ENCODE data around the gene REV3L.
A peak's percentile ranks its signal among the peaks of the same experiment; 100 is the strongest.
"Not testable (repeated sequence)": the region's sequence is repeated elsewhere in the genome, so short reads cannot be mapped to it uniquely, and the experiment has no call there.

REV3L gene

DNA sequence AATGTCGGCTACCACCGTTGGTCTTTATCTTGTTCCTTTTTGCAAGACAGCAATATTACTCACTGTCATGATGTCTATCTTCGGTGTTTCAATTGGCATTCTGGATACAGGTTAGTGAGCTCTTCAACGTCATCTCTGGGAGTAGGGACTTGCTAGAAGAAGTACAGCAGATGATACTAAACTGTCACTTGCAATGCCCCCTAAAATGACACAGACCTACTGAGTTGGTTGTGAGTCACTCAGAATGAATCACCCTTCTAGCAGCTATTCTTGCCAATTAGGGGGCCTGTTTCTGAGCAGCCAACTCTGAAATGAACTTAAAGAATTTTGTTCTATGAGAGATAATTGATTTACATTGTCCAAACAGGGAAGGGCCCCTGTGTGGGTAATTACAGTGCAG lies 219.2 kb downstream of the REV3L start:
- DNase-seq (ENCODE audit: low read depth in 2 of 2) = no peak

DNA sequence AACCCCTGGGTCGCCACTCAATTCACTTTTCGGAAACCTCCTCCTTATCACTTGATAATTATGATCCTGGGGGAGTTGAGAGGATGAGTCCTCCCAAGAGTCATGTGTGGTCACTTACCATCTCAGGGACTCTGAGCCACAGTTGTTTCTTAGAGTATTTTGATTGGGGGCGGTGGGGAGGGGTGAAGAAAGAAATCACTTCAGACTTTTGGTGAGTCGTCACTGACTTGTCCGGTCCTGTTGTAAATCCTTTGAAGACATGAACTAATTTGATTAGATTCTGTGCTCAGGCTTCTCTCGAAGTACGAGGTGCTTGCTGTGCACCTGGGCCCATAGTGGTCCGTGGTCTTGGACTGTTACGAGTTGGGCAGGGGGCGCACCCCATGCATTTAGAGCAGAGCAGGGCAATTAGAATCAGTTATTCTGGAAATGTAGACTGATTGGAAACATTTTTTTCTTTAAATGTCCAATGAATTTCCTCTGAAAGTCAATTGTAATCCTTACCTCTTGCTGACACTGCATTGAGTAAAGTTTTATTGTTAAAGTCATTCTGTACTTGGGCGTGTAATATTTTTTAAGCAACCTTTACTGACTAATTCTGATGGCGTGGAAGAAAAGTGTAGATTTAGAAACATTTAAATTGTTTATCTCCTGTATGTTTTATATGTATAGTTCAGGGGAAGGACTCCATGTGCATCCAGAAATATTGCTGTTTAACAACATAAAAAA lies 222.3 kb downstream of the REV3L start:
- DNase-seq (ENCODE audit: low read depth in 2 of 2) = no peak

DNA sequence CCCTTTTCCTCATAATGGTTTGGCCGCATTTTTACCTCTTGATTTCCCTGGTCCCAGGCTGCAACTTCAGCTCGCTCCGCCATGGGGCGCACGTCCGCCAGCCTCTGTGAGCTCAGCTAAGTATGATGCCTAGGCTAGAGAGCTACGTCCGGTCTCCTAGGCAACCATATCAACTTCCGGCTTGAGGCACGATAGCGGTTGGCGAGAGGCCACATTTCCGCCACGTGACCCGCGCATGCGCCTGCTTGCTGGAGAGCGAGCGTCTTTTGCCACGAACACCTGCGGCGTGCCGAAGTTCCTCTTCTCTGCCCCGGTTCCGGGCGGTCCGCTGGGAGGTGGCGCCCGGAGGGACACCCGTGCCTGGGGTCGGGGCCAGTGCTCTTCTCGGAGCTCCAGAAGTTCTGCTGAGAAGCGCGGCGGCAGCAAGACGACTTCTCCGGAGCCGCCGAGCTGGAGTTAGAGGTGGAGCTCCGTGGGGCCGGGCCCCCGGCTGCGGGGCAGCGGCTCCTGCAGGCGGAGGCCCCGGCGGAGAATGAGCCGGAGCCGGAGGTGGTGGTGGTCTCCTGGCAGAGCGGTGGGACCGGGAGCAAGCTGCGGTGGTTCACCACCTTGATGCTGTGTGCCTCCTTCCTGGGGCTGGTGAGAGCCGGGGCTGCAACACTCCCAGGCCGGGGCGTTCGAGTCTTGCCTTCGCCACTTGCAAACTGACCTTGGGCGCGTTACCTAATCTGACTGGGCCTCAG lies 223.8 kb downstream of the REV3L start:
- DNase-seq (ENCODE audit: low read depth in 2 of 2) = peak; percentile 97 to 99

DNA sequence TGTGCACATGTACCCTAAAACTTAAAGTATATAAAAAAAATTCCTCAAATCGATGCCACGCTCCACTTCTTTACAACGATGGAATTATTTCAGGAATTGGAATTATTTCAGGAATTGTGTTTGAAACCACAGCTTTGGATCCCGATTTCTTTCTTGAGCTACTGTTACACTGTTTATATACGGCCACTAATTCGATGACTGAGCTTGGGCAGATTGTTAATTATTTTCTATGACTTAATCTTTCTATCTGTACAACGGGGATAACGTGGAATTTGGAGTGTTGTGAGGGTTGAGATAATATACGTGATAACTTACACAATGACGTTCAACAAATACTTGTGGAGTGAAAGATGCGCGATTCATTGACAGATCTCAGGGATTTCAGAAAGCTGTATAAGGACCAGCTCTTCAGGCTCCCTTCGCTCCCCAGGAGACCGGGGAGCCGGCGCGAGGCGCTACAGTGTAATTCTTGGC lies 224.4 kb downstream of the REV3L start:
- no peak for DNase-seq (ENCODE audit: low read depth in 2 of 2)

DNA sequence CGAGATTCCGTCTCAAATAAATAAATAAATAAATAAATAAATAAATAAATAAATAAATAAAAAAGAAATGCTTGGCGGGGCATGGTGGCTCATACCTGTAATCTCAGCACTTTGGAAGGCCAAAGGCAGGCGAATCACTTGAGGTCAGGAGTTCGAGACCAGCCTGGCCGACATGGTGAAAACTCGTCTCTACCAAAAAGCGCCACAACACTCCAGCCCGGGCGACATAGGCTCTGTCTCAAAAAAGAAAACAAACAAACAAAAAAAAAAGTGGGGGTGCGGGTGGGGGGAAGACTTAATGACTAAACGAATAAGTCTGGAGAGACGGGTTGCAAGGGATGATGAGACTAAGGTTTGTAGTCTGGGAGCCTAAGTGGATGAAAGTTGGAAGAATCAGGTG lies 225.0 kb downstream of the REV3L start:
- no peak for DNase-seq (ENCODE audit: low read depth in 2 of 2)

DNA sequence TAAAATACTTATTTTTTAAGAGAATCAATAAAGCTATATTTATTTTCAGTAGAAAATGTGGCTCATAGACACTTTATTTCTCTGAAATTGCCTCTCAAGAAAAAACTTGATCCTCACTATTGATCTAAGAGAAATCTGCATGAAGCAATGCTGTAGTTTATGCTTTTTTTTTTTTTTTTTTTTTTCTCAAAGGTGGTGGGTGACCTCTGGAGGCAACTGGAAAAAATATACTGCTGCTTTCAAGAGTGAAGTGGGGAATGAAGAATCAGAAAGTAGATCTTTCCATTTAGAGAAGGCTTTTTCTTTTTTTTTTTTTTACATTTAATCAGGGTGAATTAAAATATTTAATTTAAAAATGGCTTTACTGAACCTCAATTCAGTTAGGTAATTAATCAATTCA lies 226.4 kb downstream of the REV3L start:
- no peak for DNase-seq (ENCODE audit: low read depth in 2 of 2)

DNA sequence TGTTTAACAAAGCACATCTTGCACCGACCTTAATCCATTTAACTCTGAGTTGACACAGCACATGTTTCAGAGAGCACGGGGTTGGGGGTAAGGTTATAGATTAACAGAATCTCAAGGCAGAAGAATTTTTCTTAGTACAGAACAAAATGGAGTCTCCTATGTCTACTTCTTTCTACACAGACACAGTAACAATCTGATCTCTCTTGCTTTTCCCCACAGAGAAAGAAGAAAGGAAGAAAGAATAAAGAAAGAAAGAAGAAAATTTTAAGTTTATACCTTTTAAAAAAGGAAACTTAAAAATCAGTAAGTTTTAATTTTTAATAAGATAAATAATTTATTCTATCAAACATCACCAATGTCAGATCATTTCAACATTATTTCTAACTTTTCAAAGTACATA lies 227.2 kb downstream of the REV3L start:
- not testable (repeated sequence) for DNase-seq (ENCODE audit: low read depth in 2 of 2)

DNA sequence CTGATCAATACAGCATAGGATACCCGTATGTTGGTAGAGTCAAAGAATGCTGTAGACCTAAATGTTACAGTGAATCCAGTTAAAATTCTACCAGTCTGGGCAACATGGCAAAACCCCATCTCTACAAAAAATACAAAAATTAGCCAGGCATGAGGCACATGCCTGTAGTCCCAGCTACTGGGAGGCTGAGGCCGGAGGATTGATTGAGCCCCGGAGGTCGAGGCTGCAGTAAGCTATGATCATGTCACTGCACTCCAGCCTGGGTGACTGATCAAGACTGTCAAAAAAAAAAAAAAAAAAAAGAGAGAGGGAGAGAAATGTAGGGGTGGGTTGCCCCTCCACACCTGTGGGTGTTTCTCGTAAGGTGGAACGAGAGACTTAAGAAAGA lies 228.2 kb downstream of the REV3L start:
- DNase-seq (ENCODE audit: low read depth in 2 of 2) = no peak

DNA sequence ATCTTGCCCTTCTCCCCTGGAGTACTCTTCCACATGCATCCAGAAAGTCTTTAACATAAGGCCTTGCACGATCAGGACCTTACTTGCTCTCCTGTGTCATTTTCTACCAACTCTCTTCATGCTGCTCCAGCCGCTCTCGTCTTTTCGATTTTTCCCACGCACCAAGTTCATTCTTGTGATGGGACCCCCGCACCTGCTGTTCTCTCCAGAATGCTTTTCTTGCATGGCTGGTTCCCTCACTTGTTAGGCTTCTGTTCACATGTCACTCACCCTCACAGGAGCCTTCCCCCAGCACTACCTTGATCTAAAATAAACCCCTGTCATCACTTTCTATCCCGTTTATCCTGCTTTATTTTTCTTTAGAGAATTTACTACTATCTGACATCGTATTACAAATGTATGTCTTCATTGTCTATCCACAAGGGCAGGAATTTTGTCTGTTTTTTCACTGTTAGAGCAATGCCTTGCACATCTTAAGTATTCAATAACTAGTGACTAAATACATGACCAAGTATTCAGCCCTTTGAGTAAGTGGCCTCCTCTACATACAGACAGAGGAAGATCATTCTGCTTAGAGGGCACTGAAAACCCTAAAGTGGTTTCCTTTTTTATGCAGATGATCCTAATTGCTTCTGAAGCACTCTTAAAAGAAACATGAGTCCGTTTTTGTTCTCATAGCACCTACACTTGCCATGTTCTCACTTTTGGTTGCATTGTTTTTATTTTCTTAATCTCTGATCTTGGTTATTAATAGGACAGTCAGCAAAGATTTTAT lies 228.8 kb downstream of the REV3L start:
- DNase-seq (ENCODE audit: low read depth in 2 of 2) = no peak

DNA sequence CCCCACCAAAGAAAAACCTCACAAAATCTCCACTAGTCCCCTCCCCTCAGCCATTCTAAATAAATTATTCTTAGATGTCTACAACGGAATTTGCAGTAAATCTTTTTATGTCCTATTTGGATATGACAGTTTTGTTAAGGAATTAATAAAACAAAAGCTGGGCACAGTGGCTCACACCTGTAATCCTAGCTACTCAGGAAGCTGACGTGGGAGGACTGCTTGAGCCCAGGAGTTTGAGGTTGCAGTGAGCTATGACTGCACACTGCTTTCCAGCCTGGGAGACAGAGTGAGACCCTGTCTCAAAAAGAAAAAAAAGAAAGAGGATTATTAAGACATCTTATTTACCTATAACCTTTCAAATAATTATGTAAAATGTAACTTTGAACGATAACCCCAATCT lies 230.3 kb downstream of the REV3L start:
- no peak for DNase-seq (ENCODE audit: low read depth in 2 of 2)

DNA sequence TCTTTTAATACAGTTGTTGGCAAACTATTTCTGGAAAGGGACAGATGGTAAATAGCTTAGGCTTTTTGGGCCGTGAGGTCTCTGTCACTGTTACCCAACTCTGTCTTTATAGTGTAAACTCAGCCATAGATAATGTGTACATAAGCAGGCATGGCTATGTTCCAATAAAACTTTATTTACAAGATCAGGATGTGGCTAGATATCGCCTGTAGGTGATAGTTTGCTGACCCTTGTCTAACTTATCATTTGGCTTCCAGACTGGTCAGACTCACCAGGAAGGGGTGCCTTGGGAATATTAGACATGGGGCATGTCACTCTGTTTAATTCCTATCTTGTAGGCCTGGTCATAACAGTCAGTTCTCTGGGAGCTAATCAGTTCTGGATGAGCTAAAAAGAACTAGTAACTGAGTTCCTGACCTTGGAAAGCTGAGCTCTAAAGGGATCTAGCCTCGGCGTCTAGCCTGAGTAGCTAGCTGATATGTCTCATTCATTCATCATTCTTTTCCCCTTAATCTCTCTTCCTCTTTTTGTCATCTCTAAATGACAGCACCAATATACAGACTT lies 232.1 kb downstream of the REV3L start:
- no peak for DNase-seq (ENCODE audit: low read depth in 2 of 2)
